NCI-H1436 (cell line): ENCODE results near the gene KATNAL1.

ENCODE experiments used
- DNase-seq: peaks from one replicate; lab custom pipeline; 2025; lab: John Stamatoyannopoulos, UW

Gene KATNAL1

DNA sequence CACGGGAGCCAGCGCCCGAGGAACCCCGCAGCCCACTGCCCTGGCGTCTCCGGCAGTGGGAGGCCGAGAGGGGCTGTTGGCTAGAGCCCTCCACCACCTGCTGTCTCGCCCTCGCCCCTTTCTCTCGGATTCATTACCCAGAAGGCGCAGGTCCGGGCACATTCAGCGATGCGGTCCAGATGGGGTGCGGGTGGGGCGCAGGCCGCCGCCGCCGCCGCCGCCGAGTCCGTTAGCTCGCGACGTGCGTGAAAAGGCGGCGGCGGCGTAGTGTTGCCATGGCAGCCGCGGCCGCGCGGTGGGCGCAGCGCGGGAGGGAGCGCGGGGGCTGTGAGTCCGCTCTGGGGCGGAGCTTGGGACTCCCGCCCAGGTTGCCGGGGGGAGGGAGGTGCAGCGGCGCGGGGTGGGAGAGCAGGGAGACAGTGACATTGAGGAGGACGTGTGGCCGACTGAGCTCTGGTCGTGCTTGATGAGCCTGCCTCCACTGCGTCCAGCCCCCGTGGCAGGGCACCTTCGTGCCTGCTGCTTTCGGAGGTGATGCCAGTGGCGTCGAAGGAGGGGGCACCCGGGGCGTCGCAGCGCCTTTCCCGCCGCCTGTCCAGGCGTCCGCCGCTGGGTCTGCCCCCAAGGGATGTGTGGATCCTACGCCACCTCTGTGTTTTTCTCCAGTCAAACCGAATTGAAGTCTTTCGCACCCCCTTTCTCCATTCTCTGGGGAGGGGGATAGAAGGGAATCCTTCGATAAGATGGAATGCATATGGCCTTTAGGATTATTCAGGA lies at the start of gene KATNAL1:
TSS of gene KATNAL1 (minus strand) at position 358 of the 777 bp plus-strand sequence. CDS start 23,774 bp downstream, outside the sequence.
- DNase-seq, result peak; percentile 78

DNA sequence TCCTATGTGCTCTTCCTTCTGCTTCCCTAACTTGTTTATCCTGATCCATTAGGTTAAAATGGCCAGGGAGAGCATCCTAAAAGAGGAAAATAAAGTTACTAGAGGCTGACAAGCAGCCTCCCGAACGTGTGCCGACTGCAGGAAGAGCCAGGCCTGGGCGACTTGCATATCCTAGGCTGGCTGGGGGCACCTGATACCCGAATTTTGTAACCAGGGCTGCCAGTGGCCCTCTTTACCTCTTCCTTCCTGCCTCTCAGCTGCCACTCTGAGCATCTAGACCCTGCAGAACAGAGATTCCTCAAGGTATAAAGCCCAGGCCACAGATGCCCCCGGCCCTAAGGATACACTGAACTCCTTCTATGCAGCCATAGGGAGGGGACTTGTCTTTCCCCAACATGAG lies 48.5 kb upstream of the KATNAL1 start:
- DNase-seq, result no peak

DNA sequence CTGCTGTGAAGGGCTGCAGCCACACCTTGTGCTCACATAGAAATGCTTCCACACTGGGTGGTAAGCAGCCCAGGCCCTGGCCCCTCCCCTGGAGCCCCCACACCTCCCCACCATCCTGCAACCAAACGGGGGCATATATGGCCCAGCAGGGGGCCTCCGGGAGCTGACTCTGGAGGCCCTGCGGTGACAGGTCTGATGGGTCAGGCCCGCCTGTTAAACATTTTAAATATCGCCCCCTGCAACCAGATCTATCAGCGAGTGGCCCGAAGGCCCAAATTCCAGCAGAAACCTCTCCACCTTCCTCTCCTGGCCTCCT lies 48.0 kb upstream of the KATNAL1 start:
- no peak for DNase-seq

DNA sequence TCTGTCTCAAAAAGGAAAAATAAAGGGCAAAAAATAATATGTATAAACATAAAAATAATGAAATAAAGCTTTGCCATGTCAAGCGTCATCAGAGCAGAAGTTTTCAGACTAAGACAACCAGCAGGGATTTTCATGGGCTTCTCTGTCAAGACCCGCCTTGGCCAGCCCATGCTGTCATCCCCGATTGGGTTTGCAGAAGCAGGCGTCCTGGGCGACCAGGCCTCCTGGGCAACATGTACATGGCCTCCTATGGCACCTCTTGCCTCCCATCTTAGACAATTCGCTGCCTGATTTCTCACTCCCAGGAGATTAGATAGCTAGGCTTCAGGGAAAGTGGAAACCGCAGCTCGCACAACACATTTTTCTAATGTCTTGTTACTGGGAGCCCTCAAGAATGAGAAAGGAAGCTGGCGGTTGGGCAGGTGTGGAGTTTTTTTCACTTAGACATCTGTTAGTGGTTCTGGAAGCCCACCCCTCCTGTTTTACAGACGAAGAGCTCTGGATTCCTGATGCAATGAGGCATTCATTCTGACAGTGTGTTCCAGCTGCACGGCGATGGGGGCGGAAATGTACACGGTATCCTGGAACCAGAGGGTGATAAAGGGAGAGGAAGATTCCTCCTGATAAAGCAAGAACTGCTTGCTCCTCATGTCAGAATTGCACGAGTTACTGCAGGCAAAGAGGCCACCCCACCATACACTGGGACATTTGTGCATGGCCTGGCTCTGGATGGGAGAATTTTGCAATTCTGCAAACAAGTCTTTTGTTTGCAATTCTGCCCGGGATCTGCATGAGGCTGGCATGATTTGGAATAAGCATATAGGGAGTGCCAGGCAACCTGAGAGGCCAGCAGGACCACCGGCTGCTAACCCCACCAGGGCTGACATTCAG lies 47.4 kb upstream of the KATNAL1 start:
- no peak for DNase-seq

DNA sequence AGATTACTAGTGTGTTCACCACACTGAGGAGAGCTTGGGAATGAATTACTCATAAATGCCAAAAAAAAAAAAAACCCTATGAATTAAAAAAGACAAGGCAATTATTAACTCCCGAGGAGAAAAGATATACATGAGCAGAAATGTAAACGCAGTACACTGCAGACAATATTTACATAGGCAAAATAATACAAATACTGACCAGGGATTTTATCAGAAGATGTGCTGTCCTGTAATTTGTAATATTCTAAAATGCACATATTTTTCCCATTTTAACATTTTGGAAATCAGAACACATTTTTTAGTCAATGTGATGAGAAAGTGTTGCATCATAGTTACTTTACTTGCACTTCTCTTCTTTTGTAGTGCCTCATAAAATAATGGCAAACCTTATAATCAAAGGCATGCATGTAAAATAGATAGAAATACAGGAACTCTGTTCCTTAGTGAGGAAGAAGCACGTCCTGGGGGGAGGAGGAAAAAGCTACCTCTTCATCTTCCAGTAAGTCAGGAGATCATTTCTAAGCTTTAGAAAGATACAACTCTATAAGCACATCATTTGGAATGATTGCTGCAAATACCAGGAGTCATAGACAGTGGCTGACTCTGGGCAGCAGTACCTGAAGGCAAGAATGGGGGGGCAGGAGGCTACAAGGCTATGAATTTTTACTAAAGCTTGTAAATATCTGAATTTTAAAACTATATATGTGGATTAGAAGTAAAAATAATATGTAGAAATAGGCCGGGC lies 46.3 kb upstream of the KATNAL1 start:
- no peak for DNase-seq

DNA sequence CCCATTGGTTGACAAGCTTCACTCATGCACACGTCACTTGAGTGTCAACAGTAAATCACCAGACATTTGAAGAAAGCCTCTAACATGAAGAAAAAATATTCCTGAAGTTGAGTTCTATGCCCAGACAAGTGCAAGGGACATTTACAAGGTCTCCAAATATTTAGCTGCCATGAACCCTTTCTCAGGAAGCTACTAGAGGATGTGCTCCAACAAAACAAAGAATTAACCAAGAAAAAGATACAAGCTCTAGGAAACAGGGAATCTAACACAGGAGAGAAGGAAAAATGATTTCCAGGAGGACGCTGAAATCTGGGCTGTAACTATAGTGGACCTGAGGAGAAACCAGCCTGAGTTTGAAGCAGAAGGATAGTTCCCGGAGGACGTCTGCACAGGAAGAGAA lies 45.7 kb upstream of the KATNAL1 start:
- DNase-seq, result no peak

DNA sequence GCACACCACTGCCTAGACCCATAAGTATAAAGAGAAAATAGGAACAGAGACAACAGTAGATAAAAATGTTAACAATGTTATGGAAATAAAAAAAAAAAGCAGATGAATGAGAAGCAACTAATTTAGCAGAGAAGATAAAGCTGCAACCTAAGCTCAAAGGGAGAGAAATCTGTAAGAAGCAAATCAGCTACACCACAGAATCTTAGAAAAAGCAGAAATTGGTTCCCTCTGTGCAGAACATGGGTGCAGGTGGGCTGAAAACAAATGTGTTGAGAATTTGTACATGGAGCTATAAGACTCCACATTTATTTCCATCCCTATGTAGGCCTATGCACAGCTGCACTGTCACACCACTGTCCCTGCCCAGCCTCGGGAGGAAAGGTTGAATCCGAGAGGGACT lies 44.8 kb upstream of the KATNAL1 start:
- no peak for DNase-seq

DNA sequence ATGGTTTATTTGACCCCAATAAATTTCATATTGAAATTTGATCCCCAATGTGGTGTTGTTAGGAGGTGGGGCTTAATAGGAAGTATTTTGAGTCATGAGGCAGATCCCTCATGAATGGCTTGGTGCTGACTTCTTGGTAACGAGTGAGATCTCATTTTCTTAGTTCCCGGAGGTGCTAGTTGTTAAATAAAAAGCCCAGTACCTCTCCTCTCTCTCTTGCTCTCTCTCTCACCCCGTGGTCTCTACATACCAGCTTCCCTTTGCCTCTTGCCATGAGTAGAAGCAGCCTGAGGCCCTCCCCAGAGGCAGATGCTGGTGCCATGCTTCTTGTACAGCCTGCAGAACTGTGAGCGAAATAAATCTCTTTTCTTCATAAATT lies 39.4 kb upstream of the KATNAL1 start:
- no peak for DNase-seq

DNA sequence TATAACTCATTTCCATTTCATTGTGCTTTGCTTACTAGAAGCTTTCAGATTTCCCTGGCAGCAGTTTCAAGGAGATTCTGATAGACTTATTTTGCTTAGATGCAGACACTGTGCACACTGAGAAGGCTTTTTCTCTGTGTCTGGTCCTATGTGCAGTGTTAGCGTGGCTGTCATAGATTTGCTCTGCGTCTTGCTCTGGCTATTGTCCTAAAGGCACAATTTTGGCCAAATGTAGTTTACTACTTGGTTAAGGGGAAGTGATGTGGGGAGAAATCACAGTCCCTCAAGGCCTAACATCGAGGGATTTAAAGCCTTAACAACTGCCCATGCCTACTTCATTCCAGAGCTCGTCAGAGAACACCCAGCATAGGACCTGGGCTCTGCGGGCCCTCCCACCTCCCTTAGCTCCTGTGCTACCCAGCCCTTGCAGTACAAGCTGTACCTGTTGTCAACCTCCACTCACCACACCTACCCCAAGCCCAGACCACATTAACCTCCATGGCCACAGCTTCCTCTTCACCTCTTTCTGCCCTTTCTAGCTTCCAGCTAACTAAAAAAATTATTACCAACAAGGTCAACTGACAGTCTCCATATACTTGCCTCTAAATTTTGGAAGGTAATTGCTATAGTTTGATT lies 38.9 kb upstream of the KATNAL1 start:
- no peak for DNase-seq

DNA sequence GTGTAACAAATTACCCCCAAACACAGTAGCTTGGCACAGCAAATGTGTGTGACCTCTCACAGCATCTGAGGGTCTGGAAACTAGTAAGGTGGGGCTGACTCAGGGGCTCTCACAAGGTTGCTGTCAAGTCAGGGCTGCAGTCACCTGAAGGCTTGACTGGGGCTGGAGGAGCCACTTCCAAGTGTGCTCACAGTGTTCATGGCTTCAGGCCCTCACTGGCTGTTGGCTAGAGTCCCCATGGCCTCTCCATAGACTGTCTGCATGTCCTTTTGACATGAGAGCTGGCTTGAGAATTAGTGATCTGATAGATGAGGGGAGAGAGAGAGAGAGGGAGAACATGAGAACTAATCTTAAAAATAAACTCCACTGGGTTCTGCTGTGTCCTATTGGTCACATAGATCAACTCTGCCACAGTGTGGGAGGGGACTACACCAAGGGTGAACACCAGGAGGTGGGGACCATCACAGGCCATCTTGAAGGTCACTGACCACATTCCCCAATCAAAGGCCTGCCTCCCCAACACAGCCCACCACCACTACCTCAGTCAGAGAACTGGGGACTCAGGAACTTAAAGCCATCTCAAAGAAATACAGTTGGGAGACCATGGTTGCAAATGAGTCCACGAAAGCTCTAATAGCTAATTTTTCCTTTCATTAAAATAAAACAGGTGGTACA lies 38.2 kb upstream of the KATNAL1 start:
- DNase-seq, result no peak

DNA sequence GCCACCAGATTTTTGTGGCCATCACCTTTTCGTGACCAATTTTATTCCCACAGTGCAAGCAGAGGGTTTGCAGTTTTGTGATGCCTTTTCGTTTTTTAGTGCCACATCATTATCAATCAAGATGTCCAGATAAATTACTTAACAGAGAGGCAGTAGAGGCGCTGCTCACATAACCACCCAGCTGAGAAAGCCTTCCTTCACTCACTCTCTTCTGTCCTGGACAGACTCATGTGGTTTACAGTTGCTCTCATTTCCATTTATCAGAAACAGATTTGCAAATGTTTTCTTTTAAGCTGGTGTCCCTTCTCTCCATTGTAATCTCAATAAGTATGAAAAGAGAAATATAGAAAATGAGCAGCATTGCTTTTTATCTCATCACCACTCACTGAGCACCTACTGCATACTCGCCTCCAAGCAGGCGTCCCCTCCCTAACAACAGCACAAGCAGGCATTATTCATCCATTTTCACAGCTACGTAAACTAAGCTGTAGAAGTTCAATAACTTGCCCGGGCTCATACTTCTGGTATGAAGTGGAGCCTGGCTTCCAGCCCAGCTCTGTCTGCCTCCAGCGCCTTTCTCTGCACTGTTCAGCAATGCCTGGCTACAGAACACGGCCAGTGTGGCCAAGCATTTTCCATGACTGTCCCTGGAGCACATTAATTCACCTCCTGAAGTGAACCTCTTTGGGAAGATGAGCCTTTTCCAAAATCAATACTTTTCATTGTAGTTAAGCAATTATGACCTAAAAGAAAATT lies 34.6 kb upstream of the KATNAL1 start:
- DNase-seq, result no peak

DNA sequence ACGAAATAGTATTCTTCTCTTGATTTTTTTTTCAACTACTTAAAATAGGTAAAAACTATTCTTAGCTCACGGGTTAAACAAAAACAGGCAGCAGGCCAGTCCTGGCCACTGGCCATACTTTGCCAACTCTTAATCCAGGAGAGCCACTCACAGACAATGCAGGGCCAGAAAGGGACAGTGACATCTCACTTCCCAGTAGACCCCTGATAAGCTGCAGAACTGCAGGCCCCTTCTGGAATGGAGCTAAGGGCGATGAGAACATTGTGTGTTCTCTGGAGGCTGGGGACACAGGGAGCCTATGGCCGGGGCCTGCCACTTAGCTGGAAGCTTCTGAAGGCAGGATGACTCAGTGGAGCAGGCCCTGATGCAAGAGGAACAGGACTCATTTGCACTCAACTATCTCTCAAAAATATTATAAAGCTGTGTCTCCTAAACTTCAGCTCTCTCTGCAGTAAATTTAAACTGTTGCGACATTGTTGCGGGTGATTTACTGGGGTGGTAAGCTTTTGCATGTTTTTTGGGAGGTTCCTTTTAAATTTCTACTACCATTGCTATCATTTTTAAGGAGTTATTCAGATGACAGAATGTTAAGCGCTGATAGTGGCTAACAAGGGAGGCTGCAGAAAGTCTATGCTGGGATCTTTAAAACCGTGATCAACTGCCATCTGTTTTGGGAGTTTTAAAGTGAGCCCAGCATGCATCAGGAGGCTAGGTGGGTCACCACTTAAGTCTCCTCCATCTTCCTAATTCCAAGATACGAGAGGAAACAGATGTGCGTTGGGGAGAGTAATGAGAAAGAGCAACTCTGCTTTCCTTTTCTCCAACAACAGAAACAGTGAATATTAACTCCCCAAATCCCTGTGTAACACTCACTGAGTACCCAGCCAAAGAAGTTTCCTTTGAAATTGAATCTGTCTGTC lies 33.2 kb upstream of the KATNAL1 start:
- DNase-seq, result no peak

DNA sequence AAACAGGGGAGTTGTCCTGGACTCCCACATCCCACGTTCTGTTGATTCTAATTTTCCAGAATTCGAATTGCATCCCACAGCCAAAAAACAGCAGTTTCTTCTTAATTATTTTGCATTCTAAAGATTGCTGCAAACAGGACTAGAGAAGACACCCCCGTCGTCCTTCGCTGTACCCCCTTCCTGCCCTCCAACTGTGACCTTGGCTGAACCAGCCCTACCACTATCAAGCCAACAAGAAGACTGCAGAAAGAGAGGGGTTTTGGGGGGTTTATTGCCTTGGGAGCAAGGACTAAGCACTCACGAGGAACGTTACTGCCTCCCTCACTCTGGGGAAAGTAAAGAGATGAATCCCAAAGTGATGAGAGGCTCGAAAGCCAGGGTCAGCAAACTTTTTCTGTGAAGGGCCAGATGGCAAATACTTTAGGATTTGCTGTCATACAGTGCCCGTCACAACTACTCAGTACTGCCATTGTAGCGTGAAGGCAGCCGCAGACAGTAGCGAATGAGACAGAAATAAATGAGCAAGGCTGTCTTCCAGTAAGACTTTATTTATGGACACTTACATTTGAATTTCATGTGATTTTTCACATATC lies 32.5 kb upstream of the KATNAL1 start:
- DNase-seq, result no peak

DNA sequence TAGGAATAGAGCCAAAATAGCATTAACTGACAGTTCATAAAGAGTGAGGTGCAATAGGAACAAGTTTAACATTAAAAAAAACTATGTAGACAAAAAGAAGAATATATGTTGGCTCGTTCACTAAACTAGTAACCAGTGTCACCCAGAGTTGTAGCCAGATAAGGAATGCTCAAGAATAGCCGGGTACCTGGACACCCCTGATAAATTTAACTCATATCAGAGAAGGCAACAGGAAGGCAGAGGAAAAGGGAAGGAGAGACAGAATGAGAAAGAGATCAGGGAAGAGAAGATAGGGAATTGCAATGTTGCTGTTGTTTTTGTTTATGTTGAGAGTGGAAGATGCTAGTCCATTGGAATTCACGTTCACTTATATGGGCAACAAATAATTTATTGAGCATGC lies 31.6 kb upstream of the KATNAL1 start:
- no peak for DNase-seq

DNA sequence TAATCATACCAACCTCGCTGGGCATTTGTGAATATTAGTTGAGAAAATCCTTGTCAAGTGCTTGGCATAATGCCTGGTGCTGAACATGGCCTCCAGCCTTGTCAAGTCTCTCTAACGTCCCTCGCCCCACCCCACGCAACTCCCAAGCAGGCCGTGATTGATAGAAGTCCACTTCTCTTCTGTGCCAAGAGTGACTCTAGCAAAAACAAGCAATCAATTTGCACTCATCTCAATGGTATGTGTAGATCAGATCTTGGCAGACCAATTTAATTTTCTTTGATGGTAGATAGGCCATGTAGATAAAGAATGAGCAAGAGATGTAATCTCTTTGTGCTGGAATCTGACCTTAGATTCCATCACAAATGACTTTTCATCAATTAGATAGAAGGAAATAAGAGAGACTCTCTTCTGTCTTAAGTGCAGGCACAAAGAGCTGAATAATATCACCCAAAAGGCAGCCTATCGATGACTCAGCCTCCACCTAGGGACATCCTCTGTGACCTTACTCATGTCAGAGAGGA lies 31.0 kb upstream of the KATNAL1 start:
- no peak for DNase-seq

DNA sequence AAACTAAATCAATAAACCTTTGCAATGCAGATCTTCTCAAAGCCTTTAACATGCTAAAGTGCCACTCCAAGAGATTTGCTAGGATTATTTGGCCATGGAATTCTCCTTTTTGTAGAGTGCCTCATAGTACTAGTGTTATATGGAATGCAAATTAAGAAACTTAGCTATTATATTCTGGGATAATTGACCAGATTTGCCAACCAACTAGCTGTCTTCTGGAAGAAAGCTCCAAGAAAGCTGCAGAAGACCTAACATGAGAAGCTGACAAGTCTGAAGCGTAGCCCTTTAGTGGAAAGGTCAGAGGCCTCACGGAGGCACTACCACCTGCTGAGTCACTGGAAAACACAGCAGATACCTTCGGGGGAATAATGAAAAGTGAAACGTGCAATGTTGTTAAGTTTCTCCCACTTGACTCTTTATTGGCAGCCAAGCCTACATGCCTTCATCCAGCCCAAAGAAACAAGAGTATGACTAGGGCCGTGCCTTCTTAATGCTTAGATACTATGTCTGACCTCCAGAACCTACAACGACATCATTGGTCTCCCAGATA lies 29.8 kb upstream of the KATNAL1 start:
- DNase-seq, result no peak

DNA sequence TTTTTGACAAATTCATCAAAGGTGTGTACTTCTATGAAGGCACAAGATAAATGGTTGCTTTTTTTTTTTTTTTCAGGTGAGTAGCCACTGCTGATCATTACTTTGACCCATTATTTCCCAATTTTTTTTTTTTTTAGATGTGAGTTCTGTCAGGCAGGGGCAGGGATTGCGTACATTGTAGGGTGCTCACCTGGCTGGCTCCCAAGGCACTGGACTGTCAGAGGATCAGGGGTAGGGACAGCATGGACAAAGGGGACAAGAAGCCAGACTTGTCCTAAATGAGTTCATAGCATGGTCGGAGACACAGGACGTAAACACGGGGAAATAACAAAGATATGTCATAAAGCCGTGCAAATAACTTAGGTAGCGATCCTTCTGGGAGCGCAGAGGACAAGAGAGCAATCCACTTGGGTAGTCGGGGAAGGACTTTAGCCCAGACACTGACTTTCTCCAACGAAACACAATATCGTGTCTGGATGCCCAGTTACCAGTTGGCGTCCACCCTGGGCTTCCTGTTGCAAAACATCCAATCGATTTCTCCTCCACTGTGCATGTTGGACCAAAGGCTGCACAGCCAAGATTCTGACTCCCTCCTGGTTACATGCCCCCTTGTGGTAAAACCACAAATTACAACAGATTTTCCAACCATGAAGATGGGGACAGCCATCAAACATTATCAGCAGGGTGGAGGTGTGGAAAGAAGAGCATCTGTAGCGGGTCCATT lies 27.5 kb upstream of the KATNAL1 start:
- DNase-seq, result no peak

DNA sequence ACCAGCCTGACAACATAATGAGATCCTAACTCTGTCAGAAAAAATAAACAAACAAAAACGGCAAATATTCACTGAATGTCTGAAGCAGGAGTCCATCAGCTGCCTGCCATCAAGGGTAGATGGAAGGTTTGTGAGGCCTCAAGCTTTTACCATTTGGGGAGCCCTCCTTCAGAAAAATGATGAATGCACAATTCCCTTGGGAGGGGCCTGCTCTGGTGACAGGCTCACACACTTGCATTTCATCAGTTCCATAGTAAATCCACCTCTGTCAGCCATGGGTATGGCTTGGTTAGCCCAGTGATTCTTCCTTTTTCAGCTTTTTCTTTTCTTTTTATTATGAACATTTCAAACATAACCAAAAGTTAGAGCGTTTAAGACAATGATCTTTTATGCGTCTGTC lies 26.3 kb upstream of the KATNAL1 start:
- DNase-seq, result no peak
